HCEC 1CT (cell line): ENCODE results near the gene SIRT3.
"Not testable (repeated sequence)": the region's sequence is repeated elsewhere in the genome, so short reads cannot be mapped to it uniquely, and the experiment has no call there.

Experiments
- DNase-seq: peaks from one replicate; pipeline ENCODE4 v3.0.0-alpha.2; 2017

Gene SIRT3

GRCh38 chr11:238346-238745 is 2.2 kb upstream of the SIRT3 start:
- not testable (repeated sequence) for DNase-seq

GRCh38 chr11:236774-237767 is 929 bp upstream of the SIRT3 start, which contains the start of gene PSMD13:
TSS of gene PSMD13 (plus strand) at chr11:236976. CDS start at chr11:237050, 74 bp downstream.
- peak; percentile 85 for DNase-seq

GRCh38 chr11:235609-235996 is 539 bp downstream of the SIRT3 start:
- DNase-seq: no peak

- no peak for DNase-seq
Observed at GRCh38 chr11:235180-235579, 962 bp downstream of the SIRT3 start.

GRCh38 chr11:232783-233565 is 3.2 kb downstream of the SIRT3 start:
- DNase-seq: no peak

GRCh38 chr11:230431-230830 is 5.7 kb downstream of the SIRT3 start:
- DNase-seq: no peak

- no peak for DNase-seq
Observed at GRCh38 chr11:227824-228379, 8.2 kb downstream of the SIRT3 start.

- DNase-seq: peak; percentile 27
Observed at GRCh38 chr11:225734-226453, 10.2 kb downstream of the SIRT3 start.

- no peak for DNase-seq
Observed at GRCh38 chr11:224424-224823, 11.7 kb downstream of the SIRT3 start.

GRCh38 chr11:223884-224283 is 12.3 kb downstream of the SIRT3 start:
- no peak for DNase-seq

GRCh38 chr11:223026-223789 is 12.9 kb downstream of the SIRT3 start:
- no peak for DNase-seq

- DNase-seq: no peak
Observed at GRCh38 chr11:221998-222789, 13.9 kb downstream of the SIRT3 start.

GRCh38 chr11:221539-221938 is 14.6 kb downstream of the SIRT3 start:
- no peak for DNase-seq

GRCh38 chr11:220641-221215 is 15.4 kb downstream of the SIRT3 start:
- DNase-seq: not testable (repeated sequence)

- no peak for DNase-seq
Observed at GRCh38 chr11:218815-219593, 17.1 kb downstream of the SIRT3 start.

GRCh38 chr11:217704-218103 is 18.4 kb downstream of the SIRT3 start:
- no peak for DNase-seq

- DNase-seq: no peak
Observed at GRCh38 chr11:216081-216974, 19.8 kb downstream of the SIRT3 start.

- no peak for DNase-seq
Observed at GRCh38 chr11:215581-216037, 20.5 kb downstream of the SIRT3 start.

- no peak for DNase-seq
Observed at GRCh38 chr11:214083-214482, 22.1 kb downstream of the SIRT3 start.
